ENCODE results near the gene NDUFC1. TPM values are rescaled to one million over a fixed set of nuclear protein-coding genes. Genes with fewer than 3 reads are reported as not detected.

The NDUFC1 gene
- total and polyA plus RNA-seq, 2 of the 8 experiments (the other 6 are each of a cell fraction or from before 2014, with no cell fraction given) = 41.9 to 62.0 TPM

DNA sequence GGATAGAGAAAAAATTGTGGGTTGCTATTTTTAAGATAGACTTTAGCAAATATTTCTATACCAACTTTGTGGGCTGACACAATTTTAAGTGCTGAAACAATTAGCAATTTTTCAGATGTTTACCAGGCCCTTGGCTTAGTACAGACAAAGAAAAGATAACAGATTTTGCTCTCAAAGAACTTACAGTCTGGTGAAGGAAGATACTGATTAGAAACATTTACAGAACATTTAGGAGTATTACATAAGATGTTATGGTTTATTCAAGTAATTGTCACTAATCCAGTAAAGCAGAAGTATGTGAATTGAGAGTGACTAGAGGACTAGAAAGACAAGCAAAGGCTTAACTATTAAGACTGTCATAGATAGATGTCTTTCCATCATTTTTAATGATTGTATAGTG lies 35.3 kb upstream of the NDUFC1 start:
- Histone ChIP-seq H3K18ac (ENCODE audit: extremely low read depth, low read length) (no peak overlapping the region), H3K27ac (ENCODE audit: low read depth, low read length) (no peak overlapping the region), H3K9me3 (ENCODE audit: insufficient read depth in 2 of 2, low read depth in 1 of 2, low read length in 1 of 2) (no peaks in the 10 kb centered on the region), H4K20me1 (replicated peaks in 1 of 2; ENCODE audit: control insufficient read depth in 1 of 2, insufficient read depth in 2 of 2, low read length in 2 of 2) (peaks cover 3% of the 10 kb centered on the region in 2 experiments), H3K36me3 (ENCODE audit: control insufficient read depth in 2 of 4, insufficient read depth in 4 of 4, low read length in 3 of 4) (peaks cover 0 to 53% (median 11%) of the 10 kb centered on the region in 4 experiments; a peak in 6 of 8 replicates), H3K79me1 (ENCODE audit: low read depth, low read length) (no peaks in the 10 kb centered on the region; the same call in 1 of the 2 replicates), H3K4me3 (ENCODE audit: extremely low read depth in 1 of 4, insufficient read depth in 2 of 4, low read depth in 3 of 4, low read length in 4 of 4) (no peak overlapping the region), H3K56ac (replicated peaks; ENCODE audit: insufficient read length, low read depth, low read length) (no peak overlapping the region), H4K91ac (replicated peaks; ENCODE audit: insufficient read length, low read length) (no peak overlapping the region), H2AK5ac (ENCODE audit: low read depth, low read length) (no peak overlapping the region), H2BK120ac (replicated peaks; ENCODE audit: low read depth, low read length) (no peak overlapping the region), H4K8ac (ENCODE audit: extremely low read depth, insufficient read depth, low read length) (no peak overlapping the region), H3K4me1 (replicated peaks in 1 of 4; ENCODE audit: control insufficient read depth in 3 of 4, insufficient read depth in 4 of 4, low read length in 3 of 4) (no peaks in the 10 kb centered on the region), H2AFZ (ENCODE audit: low read length) (no peak overlapping the region), H3K23ac (ENCODE audit: insufficient read length) (no peak overlapping the region), H2BK20ac (ENCODE audit: low read length) (no peak overlapping the region), H3K4ac (replicated peaks; ENCODE audit: insufficient read length, low read depth, low read length) (no peak overlapping the region), H3K9ac (replicated peaks in 1 of 4; ENCODE audit: extremely low read depth in 1 of 4, low read depth in 3 of 4, low read length in 3 of 4) (no peak overlapping the region), H3K27me3 (replicated peaks in 1 of 4; ENCODE audit: control insufficient read depth in 3 of 4, extremely low read depth in 1 of 4, insufficient read depth in 3 of 4, low read length in 3 of 4) (no peaks in the 10 kb centered on the region), H3K14ac (ENCODE audit: insufficient read length) (no peak overlapping the region), H2BK5ac (ENCODE audit: low read depth, low read length) (no peak overlapping the region), H3K79me2 (ENCODE audit: control insufficient read depth in 1 of 2, insufficient read depth in 2 of 2, low read length in 2 of 2) (peaks cover 0 to 75% of the 10 kb centered on the region in 2 experiments; a peak in 2 of 4 replicates), H2BK15ac (ENCODE audit: low read length) (no peak overlapping the region), H2BK12ac (ENCODE audit: low read depth, low read length) (no peak overlapping the region), H3K4me2 (ENCODE audit: insufficient read depth in 1 of 2, low read depth in 2 of 2, low read length in 2 of 2) (no peak overlapping the region), H3K23me2 (ENCODE audit: low read depth, low read length) (no peaks in the 10 kb centered on the region), H4K5ac (ENCODE audit: insufficient read length, low read depth, low read length) (no peak overlapping the region)
- DNase-seq (ENCODE audit: low read depth in 1 of 2, low spot score in 2 of 2) (no peak), FAIRE-seq (no peak)
- ChIA-PET POLR2A (ENCODE audit: partially characterized antibody) (no interaction called here), CTCF (ENCODE audit: partially characterized antibody) (interaction anchor here (0.6 to 1.0 kb wide), 2 partner anchors 17 to 42 kb away, joined by 3 to 5 read pairs; no protein-coding TSS in a partner anchor)
- TF ChIP-seq SP4 (IDR thresholded peaks at IDR 0.05; ENCODE audit: low read length) (no peak), POU5F1 (IDR thresholded peaks at IDR 0.05; ENCODE audit: low read depth, low read length) (no peak), GTF2F1 (IDR thresholded peaks at IDR 0.05; ENCODE audit: borderline replicate concordance, low read depth, low read length) (no peak), POLR2A (IDR thresholded peaks at IDR 0.05; ENCODE audit: control extremely low read depth in 1 of 2, low read depth in 2 of 2, low read length in 2 of 2) (no peak), SAP30 (IDR thresholded peaks at IDR 0.05; ENCODE audit: insufficient read depth, insufficient replicate concordance, low read length) (no peak), CHD2 (IDR thresholded peaks at IDR 0.05; ENCODE audit: low read length) (no peak), POLR2AphosphoS5 (IDR thresholded peaks at IDR 0.05; ENCODE audit: low read depth, low read length) (no peak)
- TF ChIP-seq, protein P1, sequence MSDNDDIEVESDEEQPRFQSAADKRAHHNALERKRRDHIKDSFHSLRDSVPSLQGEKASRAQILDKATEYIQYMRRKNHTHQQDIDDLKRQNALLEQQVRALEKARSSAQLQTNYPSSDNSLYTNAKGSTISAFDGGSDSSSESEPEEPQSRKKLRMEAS (IDR thresholded peaks at IDR 0.05) = no peak
